SU-DHL-6 (cell line): ENCODE measurements around the gene IMMT.
"Not testable (repeated sequence)": the region's sequence is repeated elsewhere in the genome, so short reads cannot be mapped to it uniquely, and the experiment has no call there.

Experiments
- EZH2phosphoT487 ChIP-seq: fragments of 200-600 bp; sonication (generic), shearing (Covaris generic); conservative IDR thresholded peaks from 2 replicates; pipeline ENCODE4 v1.6.1; 2018; ENCODE audit warnings: mild to moderate bottlenecking, antibody characterized with exemption, low read length, moderate library complexity, mixed read lengths
- TF ChIP-seq, protein P1 (sequence below): fragments of 200-600 bp; sonication (generic); IDR thresholded peaks from one replicate; pipeline ENCODE4 v1.5.1; 2017; ENCODE audit warnings: antibody characterized with exemption, mild to moderate bottlenecking, low read length, moderate library complexity; ENCODE audit not compliant: insufficient read depth, poor library complexity, severe bottlenecking

DNA sequence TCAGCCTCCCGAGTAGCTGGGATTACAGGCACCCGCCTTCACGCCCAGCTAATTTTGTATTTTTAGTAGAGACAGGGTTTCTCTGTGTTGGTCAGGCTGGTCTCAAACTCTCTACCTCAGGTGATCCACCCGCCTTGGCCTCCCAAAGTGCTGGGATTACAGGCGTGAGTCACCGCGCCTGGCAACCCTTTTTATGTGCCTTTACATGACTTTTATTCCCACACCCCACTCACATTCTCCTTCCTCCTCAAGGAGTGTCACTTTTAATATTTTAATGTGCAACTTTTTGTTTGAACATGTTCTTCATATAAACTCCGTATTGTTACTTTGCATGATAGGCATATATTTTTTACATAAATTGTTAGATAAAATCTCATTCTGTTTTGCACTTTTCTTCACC lies 33.3 kb upstream of the IMMT start:
- TF ChIP-seq, protein P1, sequence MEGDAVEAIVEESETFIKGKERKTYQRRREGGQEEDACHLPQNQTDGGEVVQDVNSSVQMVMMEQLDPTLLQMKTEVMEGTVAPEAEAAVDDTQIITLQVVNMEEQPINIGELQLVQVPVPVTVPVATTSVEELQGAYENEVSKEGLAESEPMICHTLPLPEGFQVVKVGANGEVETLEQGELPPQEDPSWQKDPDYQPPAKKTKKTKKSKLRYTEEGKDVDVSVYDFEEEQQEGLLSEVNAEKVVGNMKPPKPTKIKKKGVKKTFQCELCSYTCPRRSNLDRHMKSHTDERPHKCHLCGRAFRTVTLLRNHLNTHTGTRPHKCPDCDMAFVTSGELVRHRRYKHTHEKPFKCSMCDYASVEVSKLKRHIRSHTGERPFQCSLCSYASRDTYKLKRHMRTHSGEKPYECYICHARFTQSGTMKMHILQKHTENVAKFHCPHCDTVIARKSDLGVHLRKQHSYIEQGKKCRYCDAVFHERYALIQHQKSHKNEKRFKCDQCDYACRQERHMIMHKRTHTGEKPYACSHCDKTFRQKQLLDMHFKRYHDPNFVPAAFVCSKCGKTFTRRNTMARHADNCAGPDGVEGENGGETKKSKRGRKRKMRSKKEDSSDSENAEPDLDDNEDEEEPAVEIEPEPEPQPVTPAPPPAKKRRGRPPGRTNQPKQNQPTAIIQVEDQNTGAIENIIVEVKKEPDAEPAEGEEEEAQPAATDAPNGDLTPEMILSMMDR, result not testable (repeated sequence)
- not testable (repeated sequence) for TF ChIP-seq EZH2phosphoT487
